GM12874 (cell line): ENCODE data around the gene ATOH8.

Experiments
- CTCF ChIP-seq: IDR thresholded peaks from 2 replicates; pipeline ENCODE4 v1.5.1; 2011; ENCODE audit warnings: low read depth, mild to moderate bottlenecking, control low read depth, low read length, moderate library complexity; ENCODE audit not compliant: insufficient read depth

ATOH8 gene

GRCh38 chr2:85753035-85753524 is 711 bp upstream of the ATOH8 start:
- TF ChIP-seq CTCF = no peak

GRCh38 chr2:85754313-85755095 is 713 bp downstream of the ATOH8 start:
- no peak for TF ChIP-seq CTCF

GRCh38 chr2:85755122-85756027 is 1.6 kb downstream of the ATOH8 start:
- TF ChIP-seq CTCF = no peak

GRCh38 chr2:85756195-85756594 is 2.4 kb downstream of the ATOH8 start:
- TF ChIP-seq CTCF = no peak

GRCh38 chr2:85756822-85757435 is 3.1 kb downstream of the ATOH8 start:
- no peak for TF ChIP-seq CTCF

- no peak for TF ChIP-seq CTCF
Observed at GRCh38 chr2:85757860-85758259, 4.1 kb downstream of the ATOH8 start.
